NCI-H1092 treated with DMSO at 0.1 percent for 48 hours (cell line): ENCODE data around the gene CPD.

Source experiments
- DNase-seq: peaks from one replicate; lab custom pipeline; 2025; lab: John Stamatoyannopoulos, UW

The CPD gene

DNA sequence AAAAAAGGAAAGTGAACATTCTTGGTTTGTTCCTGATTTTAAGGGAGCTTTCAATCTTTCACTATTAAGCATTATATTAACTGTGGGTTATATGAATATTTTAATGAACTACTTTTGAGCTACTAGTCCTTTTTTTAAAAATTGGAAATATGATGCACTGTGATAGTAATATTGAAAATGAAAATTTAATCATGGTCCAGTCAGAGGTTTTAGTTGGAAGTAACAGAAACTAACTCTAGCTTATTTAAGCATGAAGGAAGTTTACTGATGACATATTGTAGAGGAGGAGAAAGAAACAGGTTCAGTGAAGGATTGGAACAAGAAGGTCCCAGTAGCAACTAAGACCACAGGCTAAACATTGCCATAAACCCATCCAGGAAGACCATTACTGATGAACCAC is 24.0 kb upstream of the CPD start:
- no peak for DNase-seq

DNA sequence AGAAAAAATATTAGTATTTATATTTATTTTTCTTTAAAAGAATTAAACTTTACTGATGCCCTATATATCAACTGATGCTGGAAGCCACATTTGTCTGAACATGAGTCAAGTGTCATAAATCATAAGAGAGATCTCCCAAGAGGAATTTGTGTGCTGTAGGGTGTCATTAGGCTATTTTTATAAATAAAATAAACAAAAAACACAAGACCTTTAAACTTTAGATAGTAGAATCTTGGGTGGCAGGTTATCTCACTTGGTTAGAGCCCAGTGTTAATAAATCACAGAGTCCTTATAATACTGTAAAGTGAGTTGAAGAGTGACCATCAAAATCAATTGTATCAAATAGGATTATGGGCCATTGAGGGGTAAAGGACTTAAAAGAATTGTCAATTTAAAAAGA is 21.3 kb upstream of the CPD start:
- no peak for DNase-seq

GRCh38 chr17:30358055-30358760 is 20.5 kb upstream of the CPD start:
- DNase-seq = no peak

GRCh38 chr17:30360086-30360808 is 18.5 kb upstream of the CPD start:
- DNase-seq = no peak

DNA sequence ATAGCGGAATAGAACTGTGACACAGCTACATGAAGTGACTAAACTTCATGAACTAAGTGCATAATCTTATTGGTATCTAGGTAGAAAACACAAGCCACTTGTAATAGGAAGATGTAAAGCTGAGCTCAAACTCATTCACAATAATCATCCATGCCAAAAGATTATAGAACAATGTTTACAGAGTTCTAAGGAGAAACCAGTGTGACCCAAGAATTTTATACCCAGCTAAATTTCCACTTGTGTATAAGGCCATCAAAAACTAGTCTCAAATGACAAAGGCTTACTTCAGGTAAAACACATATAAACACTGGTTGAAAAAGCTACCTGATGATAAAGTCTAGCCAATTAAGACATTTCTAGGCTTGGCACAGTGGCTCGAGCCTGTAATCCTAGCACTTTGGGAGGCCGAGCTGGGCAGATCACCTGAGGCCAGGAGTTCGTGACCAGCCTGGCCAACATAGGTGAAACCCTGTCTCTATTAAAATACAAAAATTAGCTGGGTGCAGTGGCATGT is 16.9 kb upstream of the CPD start:
- no peak for DNase-seq

- DNase-seq = no peak
Observed at GRCh38 chr17:30363715-30364202, 15.0 kb upstream of the CPD start.

DNA sequence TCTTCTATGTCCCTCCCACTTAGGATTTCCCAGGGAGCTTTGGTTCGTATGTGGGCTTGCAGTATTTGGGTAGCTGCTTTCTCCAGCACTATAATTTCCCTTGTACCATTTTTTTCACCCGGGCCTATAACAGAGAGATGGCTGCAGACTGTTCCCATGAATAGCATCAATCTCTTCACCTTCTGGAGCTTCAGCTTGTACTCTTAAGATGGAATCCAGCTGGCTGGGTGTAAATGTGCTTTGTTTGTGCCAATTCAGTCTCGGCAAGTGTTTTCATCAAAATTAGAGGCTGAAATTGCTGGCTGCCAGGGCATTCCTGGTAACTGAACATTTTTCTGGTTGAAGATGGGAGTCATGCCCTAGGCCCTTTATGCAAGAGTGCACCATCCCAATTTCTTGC is 12.2 kb upstream of the CPD start:
- no peak for DNase-seq

DNA sequence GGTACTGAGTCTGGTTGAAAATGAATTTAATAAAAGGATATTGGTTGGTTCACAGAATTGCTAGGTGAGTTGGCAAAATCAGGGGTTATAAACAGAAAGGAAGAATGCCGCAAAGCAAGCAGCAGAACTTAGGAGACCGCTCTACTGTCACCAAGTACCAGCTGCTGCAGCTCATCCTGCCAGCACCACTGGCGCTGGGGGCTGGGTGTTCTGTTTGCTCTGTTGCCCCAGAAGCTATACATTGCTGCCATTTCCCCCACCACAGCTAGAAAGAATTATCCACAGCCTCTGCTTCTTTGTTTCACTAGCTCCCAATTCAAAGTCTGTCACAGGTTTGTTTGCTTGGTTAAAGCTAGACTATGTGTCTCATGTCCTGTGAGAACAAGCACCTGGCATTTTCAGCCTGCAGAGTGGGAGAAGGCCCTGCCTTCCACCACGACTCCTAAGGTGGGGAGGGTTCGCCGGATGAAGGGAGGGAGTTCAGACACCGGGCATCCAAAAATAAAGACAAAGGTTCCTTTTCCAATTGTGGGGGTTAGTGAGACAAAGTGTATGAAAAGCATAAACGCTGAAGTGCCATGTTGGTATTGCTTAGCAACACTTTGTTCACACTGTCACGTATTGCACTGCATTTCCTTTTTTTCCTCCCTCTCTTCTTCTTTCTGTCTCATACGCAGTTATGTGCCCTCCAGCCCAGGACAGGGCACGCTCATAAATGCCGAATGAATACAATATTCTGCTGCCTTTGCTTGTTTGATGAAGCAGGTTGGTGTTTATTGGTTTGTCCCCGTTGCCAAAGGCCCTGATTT is 9.6 kb upstream of the CPD start:
- peak; percentile 68 for DNase-seq

DNA sequence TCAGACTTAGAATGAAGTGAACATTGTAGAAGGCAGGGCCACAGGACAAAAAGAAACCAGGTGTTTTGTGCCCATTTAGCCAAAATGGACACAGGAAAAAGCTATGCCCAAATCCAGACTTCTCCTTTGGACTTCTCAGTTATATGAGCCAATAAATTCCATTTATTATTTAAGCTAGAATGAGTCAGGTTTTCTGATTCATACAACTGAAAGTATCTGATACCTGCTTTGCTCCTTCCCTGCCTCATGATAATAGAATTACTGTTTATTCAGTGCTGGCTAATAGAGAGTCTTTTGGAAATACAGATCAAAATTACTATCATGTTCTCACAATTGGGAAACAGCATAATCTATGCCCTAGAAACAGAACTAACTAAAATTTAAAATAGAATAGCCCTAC is 8.7 kb upstream of the CPD start:
- DNase-seq = no peak

- no peak for DNase-seq
Observed at GRCh38 chr17:30372755-30373154, 6.0 kb upstream of the CPD start.

DNA sequence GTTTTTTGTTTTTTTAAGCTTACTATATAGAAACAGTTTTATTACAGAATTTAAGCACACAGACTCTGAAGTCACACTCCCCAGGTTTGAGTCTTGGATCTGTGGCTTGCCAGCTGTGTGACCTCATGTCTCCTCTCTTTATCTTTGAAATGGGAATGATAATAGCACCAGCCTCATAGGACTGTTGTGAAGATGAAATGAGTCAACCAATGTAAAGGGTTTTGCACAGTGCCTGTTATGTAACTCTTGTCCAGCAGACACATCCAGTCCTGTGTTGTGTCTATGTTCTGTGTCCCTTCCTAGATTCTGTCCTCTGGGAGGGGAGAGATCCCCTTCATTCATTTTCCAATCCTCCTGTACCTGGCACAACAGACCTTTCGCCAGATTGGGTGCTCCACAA is 3.1 kb upstream of the CPD start:
- no peak for DNase-seq

GRCh38 chr17:30376621-30377452 is 1.9 kb upstream of the CPD start:
- peak; percentile 88 for DNase-seq

DNA sequence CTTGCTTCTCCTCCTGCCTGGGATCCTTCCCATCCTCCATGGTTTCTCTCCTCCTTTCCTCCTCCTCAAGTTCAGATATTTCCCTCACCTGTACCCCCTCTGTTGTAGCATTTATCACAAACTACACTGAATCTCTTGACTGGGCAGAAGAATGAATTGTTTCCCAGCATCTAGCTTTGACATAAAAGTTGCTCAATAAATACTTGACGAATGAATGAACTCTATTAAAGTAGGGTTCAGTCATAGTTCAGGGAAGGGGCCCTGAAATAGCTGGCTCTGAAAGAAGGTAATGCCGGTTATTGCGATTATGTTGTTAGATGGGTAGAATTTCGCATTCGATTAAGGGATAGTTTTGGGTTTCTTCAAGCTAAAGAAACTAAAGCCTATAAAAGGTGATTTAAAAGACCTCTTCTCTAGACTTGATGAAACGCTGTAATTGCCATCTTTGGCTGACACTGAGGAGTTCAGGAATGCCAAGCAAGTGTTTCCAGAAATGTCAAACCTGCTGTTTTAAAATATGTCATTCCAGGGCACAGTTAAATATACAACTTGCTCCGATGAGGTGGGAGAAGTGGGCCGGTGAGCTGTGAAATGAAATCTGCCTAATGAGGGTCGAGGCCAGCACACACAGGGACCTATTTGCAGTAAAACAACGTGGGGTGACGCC is 1.0 kb upstream of the CPD start:
- DNase-seq = no peak

GRCh38 chr17:30378241-30378824 is 394 bp upstream of the CPD start:
- DNase-seq = no peak

DNA sequence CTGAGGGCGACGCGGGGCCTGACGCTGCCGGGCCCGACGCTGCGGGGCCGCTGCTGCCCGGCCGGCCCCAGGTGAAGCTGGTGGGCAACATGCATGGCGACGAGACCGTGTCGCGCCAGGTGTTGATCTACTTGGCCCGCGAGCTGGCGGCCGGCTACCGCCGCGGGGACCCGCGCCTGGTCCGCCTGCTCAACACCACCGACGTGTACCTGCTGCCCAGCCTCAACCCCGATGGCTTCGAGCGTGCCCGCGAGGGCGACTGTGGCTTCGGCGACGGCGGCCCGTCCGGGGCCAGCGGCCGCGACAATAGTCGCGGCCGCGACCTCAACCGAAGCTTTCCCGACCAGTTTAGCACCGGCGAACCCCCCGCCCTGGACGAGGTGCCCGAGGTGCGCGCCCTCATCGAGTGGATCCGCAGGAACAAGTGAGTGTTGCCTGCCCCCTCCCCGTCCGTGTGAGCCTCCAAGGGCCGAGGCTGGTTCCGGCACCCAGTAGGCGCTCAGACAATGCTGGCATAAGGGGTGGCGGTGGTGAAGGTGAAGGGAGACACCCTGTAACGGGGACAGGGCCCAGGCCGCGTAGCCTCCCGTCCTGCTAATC is 676 bp downstream of the CPD start:
- peak; percentile 21 for DNase-seq

DNA sequence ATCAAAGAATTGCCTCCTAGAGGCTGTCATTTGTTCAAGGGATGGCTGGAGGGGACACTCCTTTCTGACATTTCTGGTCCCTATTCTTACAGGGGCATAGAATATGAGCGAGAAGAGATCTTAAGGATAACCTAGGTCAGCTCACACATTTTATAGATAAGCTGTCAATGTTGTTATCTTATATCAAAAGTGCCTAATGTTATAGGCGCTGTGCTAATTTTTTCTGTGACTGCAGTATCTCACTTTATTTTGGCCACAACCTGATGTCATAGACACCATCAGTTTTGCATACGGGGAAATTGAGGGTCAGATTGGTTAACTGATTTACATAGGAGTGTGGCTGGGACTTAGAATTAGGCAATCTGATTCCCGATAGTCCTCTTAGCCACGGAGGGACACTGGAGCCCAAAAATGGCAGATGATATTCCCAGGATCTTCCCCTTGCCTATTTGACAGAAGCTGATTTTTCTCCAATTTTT is 1.2 kb downstream of the CPD start:
- no peak for DNase-seq

DNA sequence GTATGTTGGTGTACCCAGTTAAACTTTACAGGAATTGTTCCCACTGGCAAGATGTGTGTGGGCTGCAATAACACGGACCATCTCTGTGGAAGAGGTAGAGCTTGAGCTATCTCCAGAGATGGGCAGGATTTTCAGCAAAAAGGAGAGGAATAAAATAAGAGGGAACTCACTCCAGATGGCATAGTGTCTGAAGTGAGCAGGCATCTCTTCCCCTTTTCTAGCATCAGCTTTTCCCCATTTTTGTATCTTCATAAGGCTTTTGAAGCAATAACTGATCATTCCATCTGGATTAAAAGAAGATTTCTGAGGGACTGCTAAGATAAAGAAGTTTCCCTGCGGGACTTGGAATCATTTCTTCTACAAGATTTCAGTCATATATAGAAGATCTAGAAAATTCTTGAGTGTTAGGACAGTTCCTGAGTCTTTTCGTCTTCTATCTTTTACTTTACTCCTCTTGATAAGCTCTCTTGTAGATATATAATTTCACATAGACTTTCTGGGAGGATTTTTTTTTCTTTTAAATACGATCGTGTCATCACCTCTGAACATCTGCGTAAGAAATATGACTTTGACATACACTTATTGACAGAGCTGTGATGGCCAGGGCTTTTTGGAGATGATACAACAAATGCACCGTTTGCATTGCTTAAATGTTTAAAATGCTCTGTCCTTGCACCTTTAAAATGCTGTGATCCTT is 2.1 kb downstream of the CPD start:
- no peak for DNase-seq

- no peak for DNase-seq
Observed at GRCh38 chr17:30381340-30381659, 2.6 kb downstream of the CPD start.

DNA sequence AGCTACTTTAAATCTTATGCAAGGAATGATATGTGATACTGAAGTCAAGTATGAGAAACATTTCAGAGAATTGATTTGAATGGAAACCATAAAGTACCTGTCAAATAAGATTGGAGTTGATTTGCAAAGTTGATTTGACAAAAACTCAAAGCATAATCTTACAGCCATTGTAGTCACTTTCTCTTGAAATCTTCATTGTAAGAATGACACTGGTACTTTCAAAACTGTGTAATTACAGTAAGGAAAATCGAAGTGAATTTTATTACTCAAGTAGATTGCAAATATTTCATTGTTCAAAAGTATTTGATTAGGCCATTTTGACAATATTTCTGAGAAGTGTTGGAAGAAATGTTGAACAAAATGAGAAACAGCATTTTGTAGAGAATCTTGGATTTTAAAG is 3.6 kb downstream of the CPD start:
- DNase-seq = no peak
